HPDE6-E6E7 (cell line): Measurements from ENCODE around the gene TACSTD2.
A peak's percentile ranks its signal among the peaks of the same experiment; 100 is the strongest.
"Not testable (repeated sequence)": the region's sequence is repeated elsewhere in the genome, so short reads cannot be mapped to it uniquely, and the experiment has no call there.

ENCODE experiments used
- DNase-seq: peaks from one replicate; pipeline ENCODE4 v3.0.0; 2011; ENCODE audit warnings: missing footprints; ENCODE audit errors: extremely low spot score

The TACSTD2 gene

DNA sequence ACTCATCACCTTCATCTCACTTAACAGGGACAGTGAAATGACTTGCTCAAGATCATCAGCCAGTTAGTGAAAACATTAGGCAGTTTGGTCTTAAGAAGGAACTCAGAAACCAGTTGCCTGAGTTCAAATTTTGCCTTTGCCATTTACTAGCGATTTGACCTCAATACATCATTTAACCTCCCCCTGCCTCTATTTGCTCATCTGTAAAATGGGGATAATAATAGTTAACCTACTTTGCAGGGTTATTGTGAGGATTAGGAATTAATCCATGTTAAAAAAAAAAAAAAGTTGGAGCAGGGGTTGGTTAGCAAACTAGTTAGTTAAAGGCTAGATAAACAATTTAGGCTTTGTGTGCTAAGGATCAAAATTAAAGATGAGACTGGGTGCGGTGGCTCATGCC lies 10.6 kb upstream of the TACSTD2 start:
- no peak for DNase-seq

DNA sequence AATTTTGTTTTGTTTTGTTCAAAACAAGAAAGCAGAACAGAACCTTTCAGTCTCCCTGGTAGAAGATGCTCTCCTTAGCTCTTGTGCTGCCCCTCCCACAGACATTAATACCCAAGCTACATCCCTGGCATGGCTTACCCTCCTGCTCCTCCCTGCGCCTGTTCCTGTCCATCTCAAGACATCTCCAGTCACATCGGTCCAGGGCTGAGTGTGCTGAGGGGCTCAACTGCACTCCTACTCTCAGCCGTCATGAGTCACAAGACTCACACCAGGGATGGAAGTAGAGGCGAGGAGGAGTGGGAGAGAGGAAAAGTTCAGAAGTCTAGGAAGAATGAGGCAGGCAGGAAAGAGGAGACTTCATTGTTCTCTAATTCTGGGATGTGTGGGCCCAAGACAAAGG lies 9.2 kb upstream of the TACSTD2 start:
- DNase-seq, result no peak

DNA sequence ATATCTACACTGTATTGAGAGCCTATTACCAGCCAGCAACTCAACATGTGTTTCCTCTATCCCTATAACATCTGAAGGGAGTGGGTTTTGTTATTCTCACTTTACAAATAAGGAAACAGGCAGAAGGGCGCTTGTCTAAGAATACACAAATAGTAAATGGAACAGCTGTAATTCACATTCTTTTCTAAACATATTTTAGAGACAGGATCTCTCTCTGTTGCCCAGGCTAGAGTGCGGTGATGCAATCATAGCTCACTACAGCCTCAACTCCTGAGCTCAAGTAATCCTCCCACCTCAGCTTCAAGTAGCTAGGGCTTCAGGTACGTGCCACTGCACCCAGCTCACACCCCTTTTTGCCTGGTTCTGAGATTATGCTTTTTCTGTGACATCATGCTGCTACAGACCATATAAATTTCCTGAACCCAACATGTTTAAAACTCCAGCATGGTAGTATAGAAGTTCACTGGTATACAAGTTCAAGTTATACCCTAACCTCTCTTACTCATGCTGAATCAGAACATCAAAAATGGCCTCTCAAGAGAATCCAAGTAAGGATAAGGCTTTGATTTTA lies 8.6 kb upstream of the TACSTD2 start:
- no peak for DNase-seq

DNA sequence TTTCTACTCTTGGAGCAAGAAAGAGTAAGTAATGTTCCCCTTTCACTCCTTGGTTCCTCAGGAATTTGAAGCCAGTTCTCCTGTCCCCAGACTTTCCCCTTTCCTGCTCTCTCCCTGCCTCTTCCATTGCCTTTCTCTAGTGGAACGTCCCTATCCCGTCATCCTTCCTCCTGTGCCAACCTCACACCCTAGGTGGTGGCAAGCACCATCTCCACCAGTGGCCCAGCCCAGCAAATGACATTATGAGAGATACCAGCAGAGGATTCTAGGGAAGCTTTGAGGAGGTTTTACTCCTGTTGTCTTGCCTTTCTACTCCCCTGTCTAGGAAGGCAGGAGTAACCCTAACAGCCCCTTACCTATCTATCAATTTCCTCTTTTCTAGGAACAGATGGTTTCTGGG lies 8.1 kb upstream of the TACSTD2 start:
- no peak for DNase-seq

DNA sequence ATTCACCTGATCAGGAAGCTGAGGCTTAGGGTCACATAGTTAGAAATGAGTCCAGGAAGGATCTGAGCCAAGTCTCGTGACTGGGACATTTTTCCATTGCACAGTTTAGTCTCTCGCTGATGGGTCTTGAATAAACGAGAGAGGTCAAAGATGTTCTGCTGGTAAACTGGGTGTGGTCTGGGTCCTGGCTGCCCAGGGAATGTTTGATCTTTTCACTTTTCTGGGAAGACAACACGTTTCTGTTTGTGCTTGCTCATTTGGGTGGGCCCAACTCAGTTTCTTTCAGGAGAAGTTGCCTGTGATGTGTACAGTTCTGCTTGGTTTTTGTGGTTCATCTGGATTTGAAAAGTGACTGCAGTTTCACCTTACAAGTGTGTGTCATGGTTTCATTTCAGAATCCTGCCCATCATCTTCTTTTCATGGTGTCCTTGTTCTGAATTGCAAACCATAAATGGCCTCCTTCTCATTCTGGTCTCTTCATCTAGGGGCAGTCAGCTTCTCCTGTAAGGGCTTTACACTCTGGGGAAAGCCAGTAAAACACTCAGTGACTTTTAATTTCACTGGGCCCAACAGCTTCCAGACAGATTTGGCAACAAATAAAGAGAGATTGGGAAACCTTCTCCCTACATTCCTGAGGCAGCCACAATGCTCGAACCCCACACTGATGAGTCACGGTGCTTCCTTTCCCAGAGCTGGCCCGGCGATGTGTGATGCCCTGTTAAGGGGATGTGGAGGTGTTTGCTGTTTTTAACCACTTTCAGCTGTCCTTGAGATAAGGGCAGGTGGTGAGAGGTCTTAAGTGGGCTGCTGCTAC lies 7.2 kb upstream of the TACSTD2 start:
- peak; percentile 85 for DNase-seq

DNA sequence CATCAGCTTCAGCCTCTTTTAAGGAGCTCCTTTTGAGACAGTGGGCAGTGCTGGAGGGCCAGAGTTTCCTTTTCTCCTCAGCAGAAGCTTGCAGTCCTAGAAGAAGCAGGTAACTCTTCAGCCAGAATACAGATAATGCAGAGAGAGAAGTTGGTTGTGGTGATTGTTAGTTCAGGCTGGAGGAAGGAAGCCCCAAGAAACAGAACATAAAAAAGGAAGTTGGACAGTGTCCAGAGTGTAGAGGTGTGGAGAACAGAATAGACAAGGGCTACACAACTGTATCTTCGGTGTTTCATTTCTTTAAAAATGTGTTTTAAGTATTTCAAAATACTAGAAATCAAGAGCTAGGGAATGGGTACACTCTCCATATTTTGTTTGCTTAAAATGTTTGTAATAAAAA lies 6.4 kb upstream of the TACSTD2 start:
- no peak for DNase-seq

DNA sequence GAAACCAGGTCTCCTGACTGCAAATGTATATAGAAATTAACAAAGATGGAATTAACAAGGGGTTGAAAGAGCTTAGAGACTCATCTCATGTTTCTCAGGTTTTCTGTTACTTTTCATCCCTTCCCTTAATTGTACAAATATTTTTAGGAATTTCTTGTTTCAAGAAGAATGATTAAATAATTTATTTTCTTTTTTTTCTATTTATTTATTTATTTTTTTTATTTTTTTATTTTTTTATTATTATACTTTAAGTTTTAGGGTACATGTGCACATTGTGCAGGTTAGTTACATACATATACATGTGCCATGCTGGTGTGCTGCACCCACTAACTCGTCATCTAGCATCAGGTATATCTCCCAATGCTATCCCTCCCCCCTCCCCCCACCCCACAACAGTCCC lies 5.1 kb upstream of the TACSTD2 start:
- DNase-seq, result not testable (repeated sequence)

DNA sequence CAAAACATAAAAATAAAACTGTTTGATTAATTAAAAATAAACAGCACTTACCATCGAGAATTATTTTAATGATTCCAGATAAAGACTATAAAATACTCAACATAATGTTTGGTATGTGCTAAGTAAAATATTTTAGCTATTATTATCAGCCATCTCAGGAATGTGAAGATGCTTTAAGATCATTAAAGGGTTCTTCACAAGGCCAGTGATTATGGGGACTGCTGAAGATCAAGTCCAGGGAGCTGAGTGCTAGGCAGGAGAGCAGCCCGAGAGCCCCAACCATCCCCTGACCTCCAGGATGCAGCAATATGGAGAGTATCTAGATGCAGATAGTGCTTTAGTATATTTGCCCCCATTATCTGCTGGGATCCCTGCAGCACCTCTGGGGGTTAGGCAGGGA lies 4.6 kb upstream of the TACSTD2 start:
- no peak for DNase-seq

DNA sequence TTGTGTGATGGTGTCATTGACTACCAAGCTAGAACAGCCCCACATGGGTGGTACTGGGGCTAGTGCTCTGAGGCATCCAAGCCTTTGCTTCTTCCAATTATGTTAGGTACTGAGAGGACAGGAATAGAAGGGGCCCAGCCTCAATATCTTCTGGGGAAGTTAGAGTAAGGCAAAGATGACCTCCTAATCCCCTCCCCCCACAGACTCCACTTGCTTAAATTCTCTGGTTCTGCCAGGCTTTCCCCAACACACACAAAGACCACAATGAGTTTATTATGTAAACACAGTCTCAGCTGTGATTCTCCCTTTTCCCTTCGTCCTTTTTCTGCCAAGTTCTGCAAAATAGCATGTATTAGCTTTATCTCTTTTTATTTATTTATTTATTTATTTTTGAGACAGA lies 3.1 kb upstream of the TACSTD2 start:
- no peak for DNase-seq

DNA sequence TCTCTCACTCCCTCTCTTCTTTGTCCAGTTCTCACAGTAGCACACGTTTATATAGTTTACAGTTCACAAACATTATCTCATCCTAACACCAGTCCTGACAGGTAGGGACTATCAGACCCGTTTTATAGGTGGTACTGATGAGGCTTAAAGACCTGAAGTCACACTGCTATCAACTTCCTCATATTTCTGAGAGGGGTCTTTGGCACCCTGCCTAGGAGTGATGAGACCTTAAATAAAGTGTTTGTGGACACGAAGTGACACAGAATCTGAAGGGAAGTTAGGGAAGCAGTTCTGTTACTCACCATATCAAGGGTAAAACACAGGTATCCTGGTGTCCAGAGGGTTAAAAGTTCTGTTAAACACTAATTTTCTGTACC lies 590 bp upstream of the TACSTD2 start:
- no peak for DNase-seq

DNA sequence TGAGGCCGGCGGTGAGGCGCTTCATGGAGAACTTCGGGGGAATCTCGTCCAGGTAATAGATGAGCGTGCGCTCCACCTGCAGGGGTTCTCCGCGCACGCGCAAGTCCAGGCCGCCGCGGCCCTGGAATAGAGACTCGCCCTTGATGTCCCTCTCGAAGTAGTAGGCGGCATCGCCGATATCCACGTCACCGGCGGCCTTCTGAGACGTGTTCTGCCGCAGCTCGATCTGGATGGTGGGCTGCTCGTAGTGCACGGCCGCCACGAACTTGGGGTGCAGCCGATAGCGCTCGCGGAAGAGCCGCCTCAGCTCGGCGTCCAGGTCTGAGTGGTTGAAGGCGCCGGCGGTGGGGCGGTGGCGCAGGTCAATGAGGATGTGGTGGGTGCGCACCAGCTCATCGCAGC lies 726 bp downstream of the TACSTD2 start:
- no peak for DNase-seq

DNA sequence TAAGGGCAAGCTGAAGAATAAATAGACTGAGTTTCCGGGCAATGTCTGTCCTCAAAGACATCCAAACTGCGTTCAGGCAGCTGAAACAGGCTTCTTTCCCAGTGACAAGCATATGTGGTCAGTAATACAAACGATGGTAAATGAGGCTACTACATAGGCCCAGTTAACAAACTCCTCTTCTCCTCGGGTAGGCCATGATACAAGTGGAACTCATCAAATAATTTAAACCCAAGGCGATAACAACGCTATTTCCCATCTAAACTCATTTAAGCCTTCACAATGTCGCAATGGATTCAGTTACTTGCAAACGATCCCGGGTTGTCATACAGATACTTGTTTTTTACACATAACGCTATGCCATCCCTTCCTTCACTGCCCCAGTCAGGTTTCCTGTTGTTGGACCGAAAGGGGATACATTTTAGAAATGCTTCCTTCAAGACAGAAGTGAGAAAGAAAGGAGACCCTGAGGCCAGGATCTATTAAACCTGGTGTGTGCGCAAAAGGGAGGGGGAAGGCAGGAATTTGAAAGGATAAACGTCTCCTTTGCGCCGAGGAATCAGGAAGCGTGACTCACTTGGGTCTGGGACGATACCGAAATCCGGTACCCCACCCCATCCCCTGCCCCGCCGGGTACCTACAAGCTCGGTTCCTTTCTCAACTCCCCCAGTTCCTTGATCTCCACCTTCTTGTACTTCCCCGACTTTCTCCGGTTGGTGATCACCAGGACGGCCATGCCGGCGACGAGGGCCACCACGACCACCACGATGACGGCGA lies 1.3 kb downstream of the TACSTD2 start:
- DNase-seq, result no peak

DNA sequence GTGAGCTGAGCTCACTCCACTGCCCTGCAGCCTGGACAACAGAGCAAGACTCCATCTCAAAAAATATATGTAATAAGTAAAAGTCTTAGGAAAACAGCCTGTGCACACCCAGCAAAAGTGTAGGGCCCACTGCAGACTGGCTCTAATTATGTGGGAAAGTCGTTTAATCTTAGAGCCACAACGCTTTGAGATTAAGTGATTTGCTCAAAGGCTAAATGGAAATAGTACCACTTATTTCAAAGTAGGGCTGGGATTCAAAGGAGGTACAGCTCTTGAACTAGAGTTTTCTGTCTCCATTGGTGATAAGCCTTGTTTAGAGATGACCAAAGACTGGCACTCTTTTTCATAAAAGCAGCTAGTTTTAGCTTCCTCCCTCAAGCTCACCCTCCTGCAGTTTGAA lies 2.2 kb downstream of the TACSTD2 start:
- DNase-seq, result no peak

DNA sequence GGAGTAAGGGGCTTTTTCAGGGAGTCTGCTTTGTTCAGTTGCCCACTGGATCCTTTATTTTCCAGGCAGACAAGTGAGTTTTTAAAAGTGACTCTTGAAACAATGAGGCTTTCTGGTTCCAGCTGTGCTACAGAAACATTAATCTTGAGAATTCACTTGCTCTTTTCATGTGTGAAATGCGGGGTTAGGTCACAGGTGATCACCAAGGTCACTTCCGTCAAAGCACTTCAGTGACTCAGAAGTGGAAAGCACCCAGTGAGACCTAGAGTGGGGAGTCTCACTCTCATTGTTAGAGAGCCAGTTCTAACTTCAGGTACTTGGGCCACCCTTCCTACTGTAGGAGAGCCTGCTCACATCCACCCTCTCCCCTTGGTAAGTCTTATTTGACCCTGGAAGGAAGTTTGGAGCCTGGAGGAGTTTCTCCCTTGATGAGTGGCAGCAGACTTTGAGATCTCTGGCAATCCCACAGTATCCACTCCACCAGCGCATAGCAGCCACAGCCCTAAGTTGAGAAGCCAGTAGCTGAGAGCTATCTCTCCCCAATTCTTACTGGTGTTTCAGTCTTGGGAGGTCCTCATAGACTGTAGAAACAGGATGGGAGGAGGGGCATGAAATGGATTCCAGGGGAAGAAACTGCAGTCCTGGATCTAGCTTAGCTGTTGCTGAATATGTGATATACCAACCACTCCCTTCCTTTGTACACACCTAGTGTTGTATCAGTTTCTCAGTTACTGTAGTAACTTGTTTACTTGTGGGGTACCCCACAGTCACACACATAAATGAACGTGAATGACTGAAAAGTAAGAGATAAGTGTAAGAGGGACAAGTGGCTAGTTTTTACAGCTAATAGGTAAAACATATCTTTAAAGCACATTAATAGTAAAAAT lies 3.1 kb downstream of the TACSTD2 start:
- DNase-seq, result peak; percentile 47

DNA sequence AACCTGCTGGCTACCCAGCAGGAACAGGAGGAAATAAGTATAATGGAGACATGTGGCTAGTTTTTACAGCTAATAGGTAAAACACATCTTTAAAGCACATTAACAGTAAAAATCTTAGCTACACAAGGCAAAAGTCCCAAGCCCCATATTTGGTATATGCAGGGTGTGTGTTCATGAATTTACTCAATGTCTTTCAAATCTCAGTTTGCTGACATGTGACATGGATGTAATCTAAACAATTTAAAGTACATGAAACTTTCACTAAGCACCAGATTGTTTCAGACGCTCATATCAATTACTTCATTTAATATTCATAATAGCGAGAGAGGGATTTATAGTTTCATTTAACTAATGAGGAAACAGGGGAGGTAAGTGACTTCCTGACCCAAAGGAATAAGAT lies 3.9 kb downstream of the TACSTD2 start:
- no peak for DNase-seq

DNA sequence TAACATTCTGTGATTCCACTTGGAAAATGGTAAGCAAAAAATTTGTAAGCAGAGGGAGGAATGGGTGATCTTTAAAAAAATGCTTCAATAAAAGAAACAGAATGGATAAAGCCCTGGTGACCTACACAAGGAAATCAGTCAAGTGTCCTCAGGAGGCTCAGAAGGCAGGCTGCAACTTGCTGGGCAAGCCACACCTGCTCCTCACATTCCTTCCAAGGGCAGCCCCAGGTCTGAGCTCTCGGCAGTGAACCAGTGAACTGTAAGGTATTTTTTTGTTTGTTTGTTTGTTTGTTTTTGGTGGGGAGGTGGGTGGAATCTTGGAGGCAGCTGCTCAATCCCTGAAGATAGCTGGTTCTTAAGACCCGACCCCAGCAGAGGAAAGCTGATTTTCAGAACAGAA lies 4.4 kb downstream of the TACSTD2 start:
- peak; percentile 83 for DNase-seq

DNA sequence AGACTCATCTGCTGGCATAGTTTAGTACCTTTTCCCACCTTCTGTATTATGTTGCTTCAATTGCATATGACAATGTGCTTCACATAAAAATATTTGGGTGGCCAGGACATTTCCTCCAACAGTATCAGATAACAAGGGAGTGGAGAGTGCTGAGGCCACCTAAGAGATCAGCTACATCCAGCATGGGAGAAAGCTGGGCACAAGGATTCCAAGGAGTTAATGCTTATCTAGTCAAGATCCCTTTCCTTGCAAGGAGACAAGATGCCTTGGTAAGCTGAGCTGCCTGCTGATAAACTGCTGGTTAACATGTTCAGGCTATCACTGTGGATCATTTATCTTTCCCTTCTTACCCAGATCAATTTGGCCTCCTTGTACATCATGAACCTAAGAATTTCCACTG lies 5.4 kb downstream of the TACSTD2 start:
- DNase-seq, result no peak

DNA sequence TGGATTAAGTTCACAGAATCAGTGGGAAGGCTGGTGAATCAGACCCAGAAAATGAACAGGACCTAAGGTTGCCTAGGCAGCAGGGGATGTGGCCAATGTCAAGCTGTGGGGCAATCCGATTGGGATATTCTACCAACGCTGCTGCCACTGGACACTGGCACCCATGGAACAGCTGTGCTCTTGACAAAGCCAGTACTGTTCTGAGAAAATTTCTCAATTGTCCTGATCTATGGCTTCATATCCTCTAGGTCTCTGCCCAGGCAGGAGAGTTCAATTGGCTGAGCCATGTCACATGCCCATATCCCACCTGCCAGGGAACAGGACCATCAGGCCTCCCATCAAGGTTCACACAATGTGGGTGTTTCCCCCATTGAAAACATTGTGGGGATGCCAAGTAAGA lies 6.2 kb downstream of the TACSTD2 start:
- no peak for DNase-seq

DNA sequence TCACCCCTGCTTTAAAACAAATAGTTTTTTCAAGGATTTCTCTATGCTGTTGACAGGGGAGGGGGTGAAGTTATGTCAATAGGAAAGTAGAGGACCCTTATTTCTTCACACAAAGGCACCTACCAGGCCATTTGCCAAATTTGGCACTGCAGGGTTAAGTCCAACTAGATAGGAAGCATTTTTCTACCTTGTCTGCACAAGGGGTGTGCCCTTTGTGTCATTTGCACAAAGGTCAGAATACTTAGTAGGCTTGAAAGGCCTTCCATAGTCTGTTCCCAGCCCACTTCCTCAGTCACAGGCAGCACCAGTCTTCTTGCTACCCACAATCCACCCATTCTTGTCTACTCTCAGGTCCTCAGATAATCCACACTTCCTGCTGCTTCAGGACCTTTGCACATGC lies 7.0 kb downstream of the TACSTD2 start:
- DNase-seq, result no peak

DNA sequence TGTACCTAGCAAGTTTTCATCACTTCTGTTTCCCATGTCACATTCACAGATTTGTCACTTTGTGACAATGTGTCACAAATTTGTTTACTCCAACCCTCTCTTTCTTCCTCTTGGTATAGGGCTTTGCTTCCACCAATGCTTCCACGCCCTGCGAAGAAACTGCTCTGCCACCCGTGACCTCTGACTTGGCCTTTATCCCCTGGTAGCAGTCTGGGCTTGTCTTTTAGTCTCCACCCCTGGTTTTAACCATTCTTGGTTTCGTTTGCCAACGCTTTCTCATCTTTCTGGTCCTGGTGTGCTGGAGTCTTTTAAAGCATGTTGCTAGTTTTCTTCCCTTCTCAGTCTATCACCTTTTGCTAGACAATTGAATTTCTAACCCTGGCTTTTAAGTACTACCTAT lies 8.1 kb downstream of the TACSTD2 start:
- no peak for DNase-seq

DNA sequence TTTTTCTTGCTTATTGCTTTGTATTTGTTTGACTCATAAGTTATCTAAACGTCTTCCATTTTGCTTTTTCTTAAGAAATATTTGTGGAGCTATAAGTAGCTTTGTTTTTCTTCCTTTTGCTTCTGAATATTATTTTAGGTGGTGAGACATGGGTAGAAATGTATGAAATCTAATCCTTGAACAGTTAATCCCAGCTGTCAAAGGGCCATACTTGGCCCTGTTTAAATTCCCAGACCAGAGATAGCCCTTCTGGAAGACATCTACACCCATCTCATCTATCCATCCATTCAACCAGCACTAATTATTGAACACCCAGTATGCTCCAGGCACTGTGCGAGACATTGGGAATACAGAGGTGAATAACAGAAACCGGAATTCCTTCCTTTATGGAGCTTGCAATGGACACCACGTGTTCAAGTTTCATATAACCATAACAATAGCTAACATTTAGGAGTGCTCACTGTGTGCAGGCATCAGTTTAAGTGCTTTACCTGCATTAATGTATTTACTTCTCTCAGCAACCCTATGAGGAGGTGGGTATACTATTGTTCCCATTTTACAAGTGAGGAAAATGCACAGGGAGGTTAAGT lies 8.7 kb downstream of the TACSTD2 start:
- no peak for DNase-seq

DNA sequence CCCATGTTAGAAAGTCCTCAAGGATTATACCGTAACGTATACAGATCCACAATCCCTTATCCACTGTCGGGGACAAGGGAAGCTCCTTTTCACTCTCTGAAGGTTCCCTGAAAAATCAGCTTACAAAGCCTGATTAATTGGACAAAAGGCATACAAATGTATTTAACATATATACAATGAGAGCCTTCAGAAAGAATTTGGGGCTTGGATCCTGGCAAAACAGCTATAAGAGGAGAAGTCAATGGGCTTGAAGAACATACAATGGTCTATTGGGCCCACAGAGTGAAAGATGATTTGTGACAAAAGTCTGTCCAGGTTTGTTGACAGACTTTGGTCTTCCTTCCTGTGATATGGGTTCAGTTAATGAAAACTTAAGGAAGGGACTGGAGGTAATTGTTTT lies 10.7 kb downstream of the TACSTD2 start:
- DNase-seq, result no peak
